Astrocyte of the spinal cord (primary cell): ENCODE measurements around the gene HCLS1.
"Not testable (repeated sequence)": the region's sequence is repeated elsewhere in the genome, so short reads cannot be mapped to it uniquely, and the experiment has no call there.

ENCODE experiments used
- DNase-seq: peaks from one replicate; pipeline ENCODE4 v3.0.0; 2011; ENCODE audit warnings: low read depth, low spot score
- H3K4me3 ChIP-seq: 2 replicates; pipeline ENCODE4 v1.5.1; 2011; ENCODE audit warnings: low read depth, mild to moderate bottlenecking, low read length, moderate library complexity
- CTCF ChIP-seq: IDR thresholded peaks from 2 replicates; pipeline ENCODE4 v1.5.1; 2012; ENCODE audit warnings: low read depth, mild to moderate bottlenecking, low read length, inconsistent platforms
- in situ Hi-C: cut with HindIII; loops from 2 replicates; pipeline ENCODE4 v1.10.0; 2017; ENCODE audit warnings: low sequenced_read_pairs

Gene HCLS1

GRCh38 chr3:121698476-121698875 lies 37.8 kb upstream of the HCLS1 start:
- no peak for DNase-seq
- H3K4me3 ChIP-seq = no peak overlapping the region
- in situ Hi-C loops = no loop called here
- TF ChIP-seq CTCF = no peak

GRCh38 chr3:121696186-121696585 lies 35.5 kb upstream of the HCLS1 start:
- in situ Hi-C loops = no loop called here
- DNase-seq = no peak
- no peak overlapping the region for H3K4me3 ChIP-seq
- no peak for TF ChIP-seq CTCF

- H3K4me3 ChIP-seq = no peak overlapping the region
- no peak for DNase-seq
- no peak for TF ChIP-seq CTCF
- in situ Hi-C loops = no loop called here
Measured at GRCh38 chr3:121692010-121692699, 31.5 kb upstream of the HCLS1 start.

- no peak overlapping the region for H3K4me3 ChIP-seq
- in situ Hi-C loops = no loop called here
- DNase-seq = no peak
- TF ChIP-seq CTCF = no peak
Measured at GRCh38 chr3:121690777-121691405, 30.2 kb upstream of the HCLS1 start.

GRCh38 chr3:121688747-121689146 lies 28.0 kb upstream of the HCLS1 start:
- H3K4me3 ChIP-seq, DNase-seq, in situ Hi-C loops: not testable (repeated sequence)

GRCh38 chr3:121681792-121682191 lies 21.1 kb upstream of the HCLS1 start:
- TF ChIP-seq CTCF = no peak
- no peak for DNase-seq
- H3K4me3 ChIP-seq = no peak overlapping the region
- in situ Hi-C loops = no loop called here

- TF ChIP-seq CTCF = no peak
- H3K4me3 ChIP-seq = no peak overlapping the region
- DNase-seq = no peak
- in situ Hi-C loops = no loop called here
Measured at GRCh38 chr3:121677141-121677540, 16.4 kb upstream of the HCLS1 start.
